GM18507 (cell line): ENCODE measurements around the gene MED13L.
"Not testable (repeated sequence)": the region's sequence is repeated elsewhere in the genome, so short reads cannot be mapped to it uniquely, and the experiment has no call there.

ENCODE experiments used
- DNase-seq: peaks from one replicate; pipeline ENCODE4 v3.0.0; 2011; ENCODE audit warnings: low read depth; ENCODE audit not compliant: insufficient read length; ENCODE audit errors: extremely low spot score
- FAIRE-seq: peaks from 2 replicates; lab custom pipeline; 2011; peaks lifted over from hg19 to GRCh38; lab: Jason Lieb, UNC

The MED13L gene

GRCh38 chr12:116142936-116143898, 134.3 kb downstream of the MED13L start:
- FAIRE-seq = no peak
- DNase-seq = no peak

DNA sequence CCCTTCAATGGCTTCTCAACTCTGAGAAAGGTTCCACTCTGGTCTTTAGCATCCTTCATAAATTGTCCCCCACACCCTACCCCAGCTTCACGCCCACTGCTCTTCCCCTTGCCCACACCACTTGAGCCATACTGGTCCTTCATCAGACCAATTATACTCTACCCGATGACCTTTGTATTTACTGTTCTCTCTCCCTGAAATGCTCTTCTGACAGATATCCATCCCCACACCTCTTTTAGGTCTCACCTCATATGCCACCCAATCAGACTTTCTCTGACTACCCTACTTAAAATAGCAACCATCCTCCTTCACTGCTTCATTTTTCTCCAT, 135.7 kb downstream of the MED13L start:
- no peak for DNase-seq
- FAIRE-seq = no peak

GRCh38 chr12:116141110-116141832, 136.2 kb downstream of the MED13L start:
- no peak for DNase-seq
- no peak for FAIRE-seq

DNA sequence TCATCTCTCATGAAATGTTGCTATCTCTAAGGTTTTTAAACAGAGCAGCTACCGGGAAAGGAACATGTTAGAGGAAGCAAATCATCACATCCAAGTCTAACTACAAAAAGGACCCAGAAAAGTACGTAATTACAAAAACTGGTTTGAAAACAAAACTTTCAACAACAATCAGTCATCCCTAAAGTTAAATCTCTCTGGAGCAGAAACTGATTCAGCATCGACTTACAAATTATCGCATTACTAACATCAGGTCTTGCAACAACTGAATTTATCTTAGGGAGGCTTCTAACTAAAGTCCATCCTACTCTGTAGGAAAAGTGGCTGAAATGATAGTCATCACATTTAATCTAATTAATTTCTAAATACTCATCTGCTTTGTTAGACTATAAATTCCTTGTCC, 137.0 kb downstream of the MED13L start:
- FAIRE-seq = no peak
- no peak for DNase-seq

GRCh38 chr12:116138781-116139180, 138.7 kb downstream of the MED13L start:
- no peak for FAIRE-seq

GRCh38 chr12:116138364-116138763, 139.1 kb downstream of the MED13L start:
- DNase-seq (no peak), FAIRE-seq (no peak)

More at GRCh38 chr12:116138781-116139180, 138.7 kb downstream of the MED13L start:
- DNase-seq = no peak

DNA sequence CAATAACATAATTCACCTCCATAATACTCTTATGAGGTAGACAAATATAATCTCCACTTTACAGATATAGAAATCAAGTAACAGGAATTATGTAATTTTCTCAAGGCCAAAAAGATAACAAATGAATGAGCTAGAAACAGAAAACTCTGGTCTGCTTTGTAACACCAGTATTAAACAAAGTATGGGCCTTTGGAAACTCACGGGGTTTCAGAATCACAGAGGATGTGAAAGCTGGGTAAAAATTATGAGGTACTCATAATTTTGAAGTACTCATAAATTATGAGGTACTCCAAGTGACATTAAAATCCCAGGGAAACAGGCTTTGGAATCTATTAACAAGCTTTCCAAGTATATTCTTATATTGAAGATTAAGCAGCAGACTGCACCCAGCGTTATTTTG, 140.2 kb downstream of the MED13L start:
- FAIRE-seq = no peak
- DNase-seq = no peak

GRCh38 chr12:116136340-116136739, 141.2 kb downstream of the MED13L start:
- DNase-seq = no peak
- FAIRE-seq = no peak

DNA sequence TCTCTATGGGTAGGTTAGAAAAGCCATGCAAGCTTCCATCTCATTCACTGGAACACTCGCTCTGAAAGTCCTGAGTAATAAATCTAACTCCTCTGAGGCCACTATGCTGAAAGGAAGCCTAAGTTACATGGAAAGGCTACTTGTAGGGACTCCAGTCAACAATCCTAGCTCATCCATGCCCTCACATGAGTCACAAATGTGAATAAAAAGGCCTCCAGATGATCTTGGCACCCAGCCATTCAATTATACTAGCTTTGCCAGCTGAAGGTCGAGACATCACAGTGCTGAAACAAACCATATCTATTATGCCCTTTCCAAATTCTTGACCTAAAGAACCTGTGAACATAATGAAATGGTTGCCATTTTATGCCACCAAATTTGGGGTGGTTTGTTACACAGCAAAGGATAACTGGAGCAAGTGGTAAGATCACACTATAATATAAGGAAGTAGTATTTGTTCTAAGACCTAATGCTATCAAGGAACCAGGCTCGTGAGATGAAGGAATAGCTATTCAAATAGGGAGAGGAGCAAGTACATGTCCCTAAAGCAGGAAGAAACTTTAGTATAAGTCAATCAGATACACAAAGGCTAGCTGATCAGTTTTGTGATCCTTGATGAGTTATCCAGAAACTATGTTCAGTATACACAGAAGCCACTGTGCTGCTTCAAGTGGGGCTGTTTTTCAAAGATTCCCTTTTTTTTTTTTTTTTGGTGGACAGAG, 142.1 kb downstream of the MED13L start:
- no peak for DNase-seq
- FAIRE-seq = no peak

DNA sequence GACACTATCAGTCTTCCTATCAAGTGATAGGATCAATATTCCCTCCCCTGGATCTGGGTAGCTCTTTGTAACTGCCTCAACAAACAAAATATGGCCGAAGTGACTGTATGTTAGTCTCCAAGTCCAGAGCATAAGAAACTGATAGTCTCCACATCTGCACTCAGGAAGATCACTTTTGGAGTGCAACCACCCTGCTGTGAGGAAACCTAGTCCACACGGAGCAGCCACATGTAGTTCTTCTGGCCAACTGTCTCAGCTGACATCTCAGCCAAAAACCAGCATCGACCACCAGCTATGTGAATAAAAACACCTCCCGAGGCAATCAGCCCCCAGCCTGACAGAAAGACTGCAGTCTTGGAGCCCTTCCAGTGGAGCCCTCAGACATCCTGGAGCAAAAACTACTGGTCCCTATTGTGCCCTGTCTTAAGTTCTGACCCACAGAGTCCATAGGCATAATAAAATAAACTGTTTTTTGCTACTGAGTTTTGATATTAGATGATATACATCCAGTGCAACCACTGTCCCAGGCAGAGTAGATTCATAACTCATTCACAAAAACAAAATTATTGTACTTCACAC, 143.8 kb downstream of the MED13L start:
- FAIRE-seq (no peak), DNase-seq (no peak)

DNA sequence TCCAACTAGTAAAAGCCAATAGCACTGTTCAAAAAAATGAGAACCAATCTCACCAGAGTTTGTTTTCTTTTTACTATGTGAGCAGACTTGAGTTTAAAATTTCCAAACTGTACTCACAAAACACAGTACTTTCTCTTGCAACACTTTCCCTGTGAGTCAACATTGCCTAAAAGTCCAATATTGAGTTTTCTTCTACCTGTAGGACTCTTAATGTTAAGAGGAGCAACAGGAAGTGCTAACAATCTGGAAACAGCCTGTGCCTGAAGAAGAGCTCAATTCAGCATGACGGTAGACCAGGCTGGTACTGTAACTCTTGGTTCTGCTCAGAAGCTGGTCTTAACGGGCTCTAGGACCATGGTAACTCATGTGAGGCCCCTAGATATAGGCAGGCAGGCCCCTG, 144.3 kb downstream of the MED13L start:
- no peak for DNase-seq
- no peak for FAIRE-seq

GRCh38 chr12:116131987-116132386, 145.5 kb downstream of the MED13L start:
- not testable (repeated sequence) for FAIRE-seq, DNase-seq

DNA sequence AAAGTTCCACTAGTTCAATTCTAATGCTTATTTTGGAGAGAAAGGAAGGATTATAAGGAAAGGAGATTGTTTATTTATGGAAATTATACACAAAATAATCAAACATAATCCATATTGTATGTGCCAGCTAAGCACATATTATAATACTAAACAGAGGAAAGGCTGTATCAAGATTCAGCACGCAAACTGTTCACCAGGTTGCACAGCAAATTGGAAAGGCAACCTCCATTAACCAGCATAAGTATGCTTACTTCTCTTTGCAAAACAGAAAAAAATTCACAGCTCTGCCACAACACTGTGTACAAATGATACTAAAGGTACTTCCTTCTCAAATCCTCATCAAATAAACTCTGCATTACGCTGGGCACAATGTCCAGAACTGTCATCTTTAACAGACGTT, 146.3 kb downstream of the MED13L start:
- FAIRE-seq = no peak
- no peak for DNase-seq

DNA sequence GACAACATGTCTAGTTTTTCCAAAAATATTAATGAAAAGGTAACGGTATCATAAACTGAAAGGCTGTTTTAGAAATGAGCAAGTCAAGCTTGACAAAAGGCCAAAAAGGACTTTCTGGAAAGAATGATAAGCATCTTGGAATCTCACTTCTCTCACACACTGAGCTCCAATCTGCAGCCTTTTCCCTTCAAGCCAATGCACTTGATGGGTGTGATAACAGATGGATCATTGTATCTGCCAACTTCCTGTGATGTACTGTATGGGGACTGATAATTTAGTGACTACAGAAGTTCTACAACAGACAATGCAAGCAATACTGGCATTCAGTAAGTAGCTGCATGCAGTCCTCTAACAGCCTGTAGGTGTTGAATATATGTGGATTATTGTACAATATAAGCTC, 147.1 kb downstream of the MED13L start:
- FAIRE-seq (no peak), DNase-seq (no peak)

DNA sequence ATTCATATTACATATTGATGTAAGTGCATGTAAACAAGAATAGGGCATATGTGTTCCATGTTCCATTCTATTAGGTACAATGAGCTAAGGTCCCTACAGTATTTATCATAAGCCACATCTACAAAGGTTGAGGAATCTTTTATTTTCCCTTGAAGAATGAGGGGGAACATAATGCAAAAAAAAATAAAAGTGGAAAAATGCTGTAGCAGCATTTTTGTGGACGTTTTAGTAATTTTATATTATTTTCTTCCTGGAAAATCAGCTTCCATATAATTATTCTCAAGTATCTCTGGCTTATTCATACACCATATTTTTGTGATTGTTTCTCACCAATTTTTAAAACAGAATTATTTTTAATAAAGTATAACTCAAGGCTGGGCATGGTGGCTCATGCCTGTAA, 148.7 kb downstream of the MED13L start:
- DNase-seq (no peak), FAIRE-seq (no peak)

DNA sequence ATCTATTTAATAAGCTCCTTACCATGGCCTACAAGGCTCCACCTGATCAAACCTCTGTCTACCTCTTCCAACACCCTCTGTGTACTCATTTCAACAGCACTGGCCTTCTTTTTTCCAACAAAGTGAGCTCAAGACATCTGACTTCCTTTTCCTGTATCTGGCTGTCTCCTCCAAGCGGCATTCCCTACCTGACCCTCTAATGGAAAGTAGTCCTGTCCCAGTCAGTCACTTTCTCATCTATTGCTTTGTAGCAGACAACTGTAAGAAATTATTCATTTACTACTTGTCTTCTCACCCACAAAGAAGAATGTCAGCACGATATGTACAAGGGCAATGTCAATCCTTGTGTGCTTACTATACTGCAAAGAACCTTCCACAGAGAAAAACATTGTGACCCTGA, 149.6 kb downstream of the MED13L start:
- DNase-seq = no peak
- no peak for FAIRE-seq

- FAIRE-seq (no peak), DNase-seq (no peak)
Observed at GRCh38 chr12:116126610-116127009, 150.9 kb downstream of the MED13L start.

GRCh38 chr12:116125956-116126566, 151.4 kb downstream of the MED13L start:
- FAIRE-seq (no peak), DNase-seq (no peak)

DNA sequence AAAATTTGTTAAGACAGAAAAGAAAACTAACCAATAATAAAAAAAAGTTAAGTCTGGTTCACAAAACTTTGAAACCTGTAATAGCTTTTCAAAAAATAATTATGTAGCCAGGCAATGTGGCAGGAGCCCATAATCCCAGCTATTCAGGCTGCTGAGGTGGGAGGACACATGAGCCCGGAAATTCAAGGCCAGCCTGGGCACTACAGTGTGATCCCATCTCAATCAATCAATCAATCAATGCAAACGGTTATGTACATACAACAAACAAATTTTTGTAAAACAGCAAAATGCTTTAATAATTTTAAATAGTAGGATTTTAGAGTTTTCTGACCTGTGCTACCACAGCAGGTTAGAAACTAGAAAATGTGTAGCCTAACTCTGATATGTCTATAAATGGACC, 152.4 kb downstream of the MED13L start:
- DNase-seq = no peak
- no peak for FAIRE-seq
